GM12874 (cell line): ENCODE results near the gene ULBP3.

Experiments used
- CTCF ChIP-seq: IDR thresholded peaks from 2 replicates; pipeline ENCODE4 v1.5.1; 2011; ENCODE audit warnings: low read depth, mild to moderate bottlenecking, control low read depth, low read length, moderate library complexity; ENCODE audit not compliant: insufficient read depth

Gene ULBP3

GRCh38 chr6:150053450-150053849 lies 15.5 kb downstream of the ULBP3 start:
- TF ChIP-seq CTCF: no peak

GRCh38 chr6:150050846-150051245 lies 18.1 kb downstream of the ULBP3 start:
- no peak for TF ChIP-seq CTCF

- TF ChIP-seq CTCF: no peak
Measured at GRCh38 chr6:150048099-150048498, 20.8 kb downstream of the ULBP3 start.

- no peak for TF ChIP-seq CTCF
Measured at GRCh38 chr6:150046943-150047342, 22.0 kb downstream of the ULBP3 start.

GRCh38 chr6:150044621-150045145 lies 24.2 kb downstream of the ULBP3 start:
- no peak for TF ChIP-seq CTCF

GRCh38 chr6:150043501-150044412 lies 25.2 kb downstream of the ULBP3 start:
- no peak for TF ChIP-seq CTCF

- TF ChIP-seq CTCF: no peak
Measured at GRCh38 chr6:150043096-150043495, 25.8 kb downstream of the ULBP3 start.
